ENCODE data around the gene TBX10. TPM values are rescaled to one million over a fixed set of nuclear protein-coding genes. Genes with fewer than 3 reads are reported as not detected.
A peak's percentile ranks its signal among the peaks of the same experiment; 100 is the strongest.

TBX10 gene
- total and polyA plus RNA-seq, 2 of the 8 experiments (the other 6 are each of a cell fraction or from before 2014, with no cell fraction given) = 0.09 TPM; not detected in 1

- Histone ChIP-seq H3K23me2 (ENCODE audit: low read depth, low read length) (no peaks in the 10 kb centered on the region; the same call in none of the 2 replicates), H2BK15ac (ENCODE audit: low read length) (peak overlapping the region; percentile 65; the same call in 1 of the 2 replicates), H3K4me2 (ENCODE audit: insufficient read depth in 1 of 2, low read depth in 2 of 2, low read length in 2 of 2) (no peak overlapping the region), H3K36me3 (ENCODE audit: control insufficient read depth in 2 of 4, insufficient read depth in 4 of 4, low read length in 3 of 4) (no peaks in the 10 kb centered on the region), H4K8ac (ENCODE audit: extremely low read depth, insufficient read depth, low read length) (no peak overlapping the region), H3K14ac (ENCODE audit: insufficient read length) (no peak overlapping the region), H2AFZ (ENCODE audit: low read length) (no peak overlapping the region), H2AK5ac (ENCODE audit: low read depth, low read length) (0 out of 2 replicates have a peak overlapping the region, but pooled peaks have one; percentile 1), H3K9ac (replicated peaks in 1 of 4; ENCODE audit: extremely low read depth in 1 of 4, low read depth in 3 of 4, low read length in 3 of 4) (no peak overlapping the region), H4K91ac (replicated peaks; ENCODE audit: insufficient read length, low read length) (no peak overlapping the region), H3K4ac (replicated peaks; ENCODE audit: insufficient read length, low read depth, low read length) (no peak overlapping the region), H2BK12ac (ENCODE audit: low read depth, low read length) (0 out of 2 replicates have a peak overlapping the region, but pooled peaks have one; percentile 60), H3K18ac (ENCODE audit: extremely low read depth, low read length) (no peak overlapping the region), H2BK5ac (ENCODE audit: low read depth, low read length) (no peak overlapping the region), H4K20me1 (replicated peaks in 1 of 2; ENCODE audit: control insufficient read depth in 1 of 2, insufficient read depth in 2 of 2, low read length in 2 of 2) (no peaks in the 10 kb centered on the region), H3K4me1 (replicated peaks in 1 of 4; ENCODE audit: control insufficient read depth in 3 of 4, insufficient read depth in 4 of 4, low read length in 3 of 4) (peaks cover 0 to 4% (median 1%) of the 10 kb centered on the region in 4 experiments; a peak in 1 of 7 replicates), H3K4me3 (ENCODE audit: extremely low read depth in 1 of 4, insufficient read depth in 2 of 4, low read depth in 3 of 4, low read length in 4 of 4) (no peak overlapping the region), H3K79me1 (ENCODE audit: low read depth, low read length) (no peaks in the 10 kb centered on the region), H3K27me3 (replicated peaks in 1 of 4; ENCODE audit: control insufficient read depth in 3 of 4, extremely low read depth in 1 of 4, insufficient read depth in 3 of 4, low read length in 3 of 4) (peaks cover 8 to 28% (median 15%) of the 10 kb centered on the region in 4 experiments), H3K9me3 (ENCODE audit: insufficient read depth in 2 of 2, low read depth in 1 of 2, low read length in 1 of 2) (peaks cover 3 to 6% of the 10 kb centered on the region in 2 experiments; a peak in 3 of 4 replicates), H2BK20ac (ENCODE audit: low read length) (no peak overlapping the region), H3K56ac (replicated peaks; ENCODE audit: insufficient read length, low read depth, low read length) (no peak overlapping the region), H4K5ac (ENCODE audit: insufficient read length, low read depth, low read length) (no peak overlapping the region), H3K23ac (ENCODE audit: insufficient read length) (no peak overlapping the region), H2BK120ac (replicated peaks; ENCODE audit: low read depth, low read length) (no peak overlapping the region), H3K27ac (ENCODE audit: low read depth, low read length) (no peak overlapping the region), H3K79me2 (ENCODE audit: control insufficient read depth in 1 of 2, insufficient read depth in 2 of 2, low read length in 2 of 2) (no peaks in the 10 kb centered on the region)
- no peak for FAIRE-seq
- ChIA-PET CTCF (ENCODE audit: partially characterized antibody) (interaction anchor here (1.2 to 6.5 kb wide), 6 partner anchors 16 to 69 kb away, joined by 3 to 38 read pairs (median 4); no protein-coding TSS in a partner anchor), POLR2A (ENCODE audit: partially characterized antibody) (no interaction called here)
- WGBS, 2 experiments (ENCODE audit: extremely low coverage in 1 of 2, insufficient coverage in 1 of 2, insufficient read length in 1 of 2, insufficient replicate concordance in 2 of 2, low coverage in 1 of 2, low lambda C conversion rate in 2 of 2, missing lambda C conversion rate in 1 of 2) = 91% methylated on average over 26 of the region's 28 CpGs; no CpG with 5 or more reads in 1 of the 2 experiments
- DNase-seq (ENCODE audit: low read depth in 1 of 2, low spot score in 2 of 2) = no peak
- TF ChIP-seq HDAC6 (IDR thresholded peaks at IDR 0.05; ENCODE audit: low read depth, low read length) (no peak), POLR2A (IDR thresholded peaks at IDR 0.05; ENCODE audit: control extremely low read depth in 1 of 2, low read depth in 2 of 2, low read length in 2 of 2) (no peak), EGR1 (IDR thresholded peaks at IDR 0.05; ENCODE audit: borderline replicate concordance, low read depth, low read length) (no peak), KDM5A (IDR thresholded peaks at IDR 0.05; ENCODE audit: low read length) (no peak), SAP30 (IDR thresholded peaks at IDR 0.05; ENCODE audit: insufficient read depth, insufficient replicate concordance, low read length) (no peak), TAF7 (optimal IDR thresholded peaks at IDR 0.05; ENCODE audit: borderline replicate concordance, low read depth, low read length) (no peak), POU5F1 (IDR thresholded peaks at IDR 0.05; ENCODE audit: low read depth, low read length) (no peak), SP4 (IDR thresholded peaks at IDR 0.05; ENCODE audit: low read length) (no peak), KDM4A (IDR thresholded peaks at IDR 0.05; ENCODE audit: low read depth, low read length, severe bottlenecking) (no peak), PHF8 (conservative IDR thresholded peaks at IDR 0.05; ENCODE audit: low read depth, low read length) (no peak), CBX8 (IDR thresholded peaks at IDR 0.05; ENCODE audit: borderline replicate concordance, low read depth, low read length) (no peak), MAX (IDR thresholded peaks at IDR 0.05) (no peak)
Observed at GRCh38 chr11:67641338-67642172, 2.0 kb upstream of the TBX10 start.
